NCI-H128 (cell line): ENCODE data around the gene INPP5A.
"Not testable (repeated sequence)": the region's sequence is repeated elsewhere in the genome, so short reads cannot be mapped to it uniquely, and the experiment has no call there.

Source experiments
- DNase-seq: peaks from one replicate; lab custom pipeline; 2025; ENCODE audit not compliant: unreplicated experiment; lab: John Stamatoyannopoulos, UW

INPP5A gene

DNA sequence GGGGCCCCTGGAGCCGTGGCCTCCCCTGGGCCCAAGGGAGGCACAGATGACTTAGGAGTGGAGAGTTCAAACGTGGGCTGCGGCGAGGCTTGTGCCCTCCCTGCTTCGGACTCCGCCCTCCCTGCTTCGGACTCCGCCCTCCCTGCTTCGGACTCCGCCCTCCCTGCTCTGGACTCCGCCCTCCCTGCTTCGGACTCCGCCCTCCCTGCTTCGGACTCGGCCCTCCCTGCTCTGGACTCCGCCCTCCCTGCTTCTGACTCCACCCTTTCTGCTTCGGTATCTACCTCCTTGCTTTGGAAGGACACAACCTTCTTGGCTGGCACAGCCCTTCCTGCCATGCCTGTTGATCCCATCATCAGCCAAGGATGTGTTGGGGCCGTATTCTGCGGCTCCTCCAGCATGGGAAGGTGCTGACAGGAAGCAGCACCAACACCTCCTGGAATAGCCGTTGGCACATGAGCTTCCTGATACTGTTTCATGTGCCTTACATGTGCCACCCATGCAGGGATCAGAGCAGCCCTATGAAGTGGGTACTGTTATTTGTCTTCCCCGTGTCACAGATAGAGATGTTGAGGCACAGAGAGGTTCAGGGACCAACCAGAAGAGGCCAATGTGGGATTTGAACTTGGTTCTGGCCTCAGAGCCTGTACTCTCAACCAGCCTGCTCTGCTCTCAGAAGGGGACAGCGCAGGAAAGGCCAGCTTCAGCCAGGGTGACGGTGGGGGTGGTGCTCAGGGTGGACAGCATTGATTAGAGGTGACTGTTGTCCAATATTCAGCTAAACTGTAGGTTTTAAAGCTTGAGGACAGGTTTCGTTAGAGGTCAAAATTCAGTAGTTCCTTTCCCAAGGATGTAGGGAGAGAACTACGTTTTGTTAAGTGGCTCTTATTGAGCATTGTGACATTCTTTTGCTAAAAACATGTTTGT lies 133.9 kb downstream of the INPP5A start:
- DNase-seq: no peak

DNA sequence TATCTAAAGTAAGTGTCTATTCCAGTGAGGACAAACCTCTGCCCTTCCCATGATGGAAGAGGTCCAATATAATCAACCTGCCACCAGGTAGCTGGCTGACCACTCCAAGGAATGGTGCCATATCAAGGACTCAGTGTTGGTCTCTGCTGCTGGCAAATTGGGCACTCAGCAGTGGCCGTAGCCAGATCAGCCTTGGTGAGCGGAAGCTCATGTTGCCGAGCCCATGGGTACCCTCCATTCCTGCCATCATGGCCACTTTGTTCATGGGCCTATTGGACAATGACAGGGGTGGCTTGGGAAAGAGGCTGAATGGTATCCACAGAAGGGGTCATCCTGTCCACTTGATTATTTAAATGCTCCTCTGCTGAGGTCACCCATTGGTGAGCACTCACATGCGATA lies 136.2 kb downstream of the INPP5A start:
- DNase-seq: not testable (repeated sequence)

DNA sequence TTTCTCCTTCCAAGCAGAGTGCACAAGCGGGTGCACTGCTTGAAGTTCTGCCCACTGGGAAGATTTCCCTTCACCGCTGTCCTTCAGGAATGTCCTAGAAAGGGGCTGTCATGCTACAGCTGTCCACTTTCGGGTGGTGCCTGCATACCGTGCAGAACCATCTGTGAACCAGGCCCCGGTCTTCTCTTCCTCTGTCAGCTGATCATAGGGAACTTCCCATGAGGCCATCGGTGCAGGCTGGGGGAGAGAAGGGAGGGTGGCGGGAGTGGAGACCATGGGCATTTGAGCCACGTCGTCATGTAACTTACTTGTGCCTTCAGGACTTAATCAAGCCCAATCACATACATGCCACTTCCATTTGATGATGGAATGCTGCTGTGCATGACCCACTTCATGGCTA lies 136.7 kb downstream of the INPP5A start:
- no peak for DNase-seq

DNA sequence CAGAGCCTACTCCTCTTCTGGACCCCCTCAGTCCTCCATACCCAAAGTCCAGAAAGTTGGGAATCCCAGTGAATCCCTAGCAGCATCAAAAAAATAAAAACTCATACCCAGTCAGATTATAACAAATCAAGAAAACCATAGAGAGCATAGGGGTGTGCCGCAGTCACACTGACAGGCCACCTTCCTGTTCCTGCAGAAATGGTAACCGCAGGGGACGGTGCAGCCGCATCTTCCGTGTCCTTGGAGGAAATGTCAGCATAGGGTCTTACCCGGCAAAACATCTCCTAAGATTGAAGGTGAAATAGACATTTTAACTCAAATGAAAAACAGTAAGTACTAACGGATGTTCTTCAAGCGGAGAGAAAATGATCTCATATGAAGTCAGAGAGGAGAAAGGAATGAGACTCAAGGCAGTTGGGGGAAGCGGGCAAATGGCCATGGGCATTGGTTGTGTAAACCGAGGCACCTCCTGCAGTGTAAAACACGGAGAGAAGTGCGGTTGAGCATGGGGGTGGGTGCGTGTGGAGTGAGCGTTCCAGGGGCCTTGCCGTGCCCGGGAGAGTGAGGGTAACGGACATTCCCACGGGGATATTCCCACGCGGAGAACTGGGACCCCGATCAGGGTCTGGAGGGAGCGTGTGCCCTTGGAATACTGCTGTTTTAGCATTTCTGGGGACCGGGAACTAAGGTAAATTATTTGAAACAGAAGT lies 137.6 kb downstream of the INPP5A start:
- no peak for DNase-seq

DNA sequence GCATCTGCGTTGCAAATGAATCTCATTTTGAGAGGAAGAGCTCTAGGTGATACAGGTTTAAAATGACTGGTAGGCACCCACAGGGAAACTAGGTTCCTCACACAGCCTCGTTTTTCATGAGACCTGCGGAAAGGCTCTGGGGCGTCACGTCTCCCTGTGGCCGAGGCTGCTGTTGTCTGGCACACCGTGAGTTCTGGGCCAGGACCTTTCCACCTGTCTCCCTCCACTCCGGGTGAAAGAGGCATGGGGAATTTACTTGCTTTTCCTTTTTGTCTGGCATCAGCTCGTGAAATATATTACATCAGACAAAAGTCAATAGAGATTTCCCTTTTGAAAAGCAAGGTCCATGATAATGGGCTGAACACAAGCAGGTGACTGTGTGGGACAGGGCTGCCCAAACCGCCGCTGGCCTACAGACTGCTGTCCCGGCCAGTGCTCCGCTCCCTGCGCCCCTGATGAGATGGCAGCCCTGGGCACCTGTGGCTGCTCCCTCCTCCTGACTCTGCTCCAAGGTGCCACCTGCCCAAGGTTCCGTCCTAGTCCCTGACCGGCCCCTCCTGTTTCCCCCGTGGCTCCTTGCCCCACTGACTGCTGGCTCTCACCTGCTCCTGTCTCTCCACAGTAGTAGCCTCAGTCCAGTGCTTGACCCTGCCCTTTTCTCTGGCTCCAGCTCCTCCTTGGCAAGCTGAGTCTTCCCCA lies 138.8 kb downstream of the INPP5A start:
- no peak for DNase-seq

DNA sequence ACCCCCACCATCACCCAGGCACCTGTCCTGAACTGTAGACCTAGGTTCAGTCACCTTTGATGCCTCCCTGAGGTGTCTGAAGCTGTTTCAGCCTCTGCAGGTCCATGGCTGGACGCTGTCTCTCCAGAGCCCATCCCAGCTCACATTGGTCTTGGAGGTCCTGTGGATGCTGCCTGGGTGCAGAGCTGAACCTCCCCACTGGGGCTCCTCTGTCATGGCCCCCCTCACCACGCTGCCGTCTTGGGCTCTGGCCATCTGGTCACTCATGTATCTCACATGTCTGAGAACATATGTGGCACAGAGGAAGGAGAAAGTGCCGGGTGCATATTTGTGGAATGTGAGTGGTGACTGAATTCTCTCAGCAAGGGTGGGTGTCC lies 139.5 kb downstream of the INPP5A start:
- DNase-seq: no peak

DNA sequence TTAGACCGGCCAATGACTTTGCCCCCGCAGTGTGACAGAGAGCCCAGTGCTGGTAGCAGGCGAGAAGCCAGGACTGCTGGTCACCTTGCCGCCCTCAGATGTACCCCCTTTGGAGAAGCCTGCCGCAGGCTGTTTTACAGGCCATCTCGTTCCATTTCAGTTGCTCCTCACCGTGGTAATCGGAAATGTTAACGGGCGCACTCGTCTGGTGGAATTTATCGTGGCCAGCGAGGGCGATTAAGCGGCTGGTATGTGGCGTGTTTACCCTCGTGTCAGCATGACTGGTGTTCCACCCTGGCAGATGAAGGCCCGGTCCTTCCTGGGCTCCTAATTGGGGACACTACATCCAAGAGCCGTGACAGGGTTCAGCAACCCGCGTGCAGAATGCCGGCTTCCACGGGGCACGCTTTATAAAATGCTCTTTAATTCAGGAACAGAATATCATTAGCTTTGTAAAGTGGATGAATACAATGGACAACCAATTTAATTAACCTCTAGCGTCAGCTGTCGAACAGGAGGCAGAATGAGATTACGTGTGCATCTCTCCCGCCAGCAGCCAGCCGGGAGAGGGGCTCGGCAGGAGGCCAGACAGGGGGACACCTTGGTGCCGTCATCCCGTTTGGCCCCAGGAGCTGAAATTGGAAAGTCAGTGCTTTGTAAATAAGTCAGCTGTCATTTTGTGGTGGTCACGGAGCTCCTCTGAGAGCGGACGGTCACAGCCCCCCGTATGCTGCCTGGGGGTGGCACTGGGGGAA lies 140.1 kb downstream of the INPP5A start:
- DNase-seq: no peak

DNA sequence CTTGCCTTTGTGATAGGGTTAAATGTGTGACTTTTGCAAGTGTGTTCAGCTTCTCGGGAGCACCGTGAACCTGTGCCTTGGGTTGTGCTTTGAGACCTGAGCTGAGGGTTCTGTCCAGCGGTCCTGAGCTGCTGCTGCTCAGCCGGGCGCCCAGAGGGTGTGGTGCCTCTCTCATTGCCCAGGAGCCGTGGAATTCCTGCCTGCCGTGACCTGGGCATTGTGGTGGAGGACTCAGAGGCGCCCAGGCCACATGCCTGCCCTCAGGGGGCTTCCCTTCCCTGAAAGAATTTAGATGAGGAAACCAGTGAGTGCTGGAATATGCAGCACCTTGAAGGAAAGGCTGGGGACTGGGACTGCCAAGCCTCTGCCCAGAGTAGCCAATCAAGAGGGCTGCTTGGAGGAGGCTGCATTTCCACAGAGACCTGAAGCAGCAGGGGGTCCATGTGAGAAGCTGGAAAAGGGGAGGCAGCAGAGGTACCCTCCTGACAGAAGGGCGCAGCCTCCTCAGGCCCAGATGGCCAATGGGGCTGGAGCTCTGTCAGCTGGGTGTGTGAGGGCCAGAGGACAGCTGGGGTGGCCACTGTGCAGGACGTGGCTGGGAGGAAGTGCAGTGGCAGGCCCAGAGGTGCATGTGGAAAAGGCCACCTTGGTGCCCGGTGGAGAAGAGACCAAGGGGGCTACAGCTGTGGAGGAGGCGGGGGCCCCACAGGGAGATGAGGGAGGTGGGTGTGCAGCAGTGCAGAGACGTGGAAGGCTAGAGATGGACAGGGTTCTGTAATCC lies 141.0 kb downstream of the INPP5A start:
- no peak for DNase-seq

DNA sequence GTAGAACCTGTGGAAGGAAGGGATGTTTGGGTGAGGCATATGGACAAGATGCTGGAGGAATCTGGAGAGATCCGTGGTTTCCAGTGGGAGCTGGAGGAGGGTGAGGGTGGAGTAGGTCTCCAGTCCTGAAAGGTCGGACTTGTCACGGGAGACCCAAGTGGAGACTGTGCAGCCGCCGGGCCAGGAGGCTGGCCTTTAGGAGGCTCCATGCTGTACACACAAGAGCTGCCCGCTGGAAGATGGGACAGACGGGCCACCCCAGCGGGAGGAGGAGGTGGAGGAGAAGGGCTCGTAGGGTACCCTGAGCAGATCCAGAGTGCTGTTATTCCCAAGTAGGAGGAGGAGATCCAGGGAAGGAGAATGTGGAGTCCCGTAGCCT lies 141.6 kb downstream of the INPP5A start:
- DNase-seq: no peak

DNA sequence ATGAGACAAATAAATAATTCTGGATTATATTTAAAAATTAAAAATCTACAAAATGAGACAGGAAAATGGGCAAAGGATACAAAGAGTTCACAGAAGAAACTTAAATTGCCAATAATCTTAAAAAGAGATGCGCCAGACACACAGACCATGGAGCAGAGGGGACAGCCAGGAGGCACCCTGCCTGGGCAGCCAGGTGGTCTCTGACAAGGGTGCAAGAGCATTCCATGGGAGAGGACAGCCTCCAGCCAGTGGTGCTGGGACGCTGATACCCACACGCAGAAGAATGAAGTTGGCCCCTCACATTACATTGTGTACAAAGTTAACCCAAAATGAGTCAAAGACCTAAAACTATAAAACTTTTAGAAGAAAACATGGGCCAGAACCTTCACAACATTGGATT lies 142.1 kb downstream of the INPP5A start:
- no peak for DNase-seq

DNA sequence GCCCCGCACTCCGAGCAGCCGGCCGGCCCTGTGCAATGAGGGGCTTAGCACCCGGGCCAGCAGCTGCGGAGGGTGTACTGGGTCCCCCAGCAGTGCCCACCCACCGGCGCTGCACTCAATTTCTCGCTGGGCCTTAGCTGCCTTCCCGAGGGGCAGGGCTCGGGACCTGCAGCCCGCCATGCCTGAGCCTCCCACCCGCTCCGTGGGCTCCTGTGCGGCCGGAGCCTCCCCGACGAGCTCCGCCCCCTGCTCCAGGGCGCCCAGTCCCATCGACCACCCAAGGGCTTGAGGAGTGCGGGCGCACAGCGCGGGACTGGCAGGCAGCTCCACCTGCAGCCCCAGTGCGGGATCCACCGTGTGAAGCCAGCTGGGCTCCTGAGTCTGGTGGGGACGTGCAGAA lies 143.2 kb downstream of the INPP5A start:
- DNase-seq: not testable (repeated sequence)

DNA sequence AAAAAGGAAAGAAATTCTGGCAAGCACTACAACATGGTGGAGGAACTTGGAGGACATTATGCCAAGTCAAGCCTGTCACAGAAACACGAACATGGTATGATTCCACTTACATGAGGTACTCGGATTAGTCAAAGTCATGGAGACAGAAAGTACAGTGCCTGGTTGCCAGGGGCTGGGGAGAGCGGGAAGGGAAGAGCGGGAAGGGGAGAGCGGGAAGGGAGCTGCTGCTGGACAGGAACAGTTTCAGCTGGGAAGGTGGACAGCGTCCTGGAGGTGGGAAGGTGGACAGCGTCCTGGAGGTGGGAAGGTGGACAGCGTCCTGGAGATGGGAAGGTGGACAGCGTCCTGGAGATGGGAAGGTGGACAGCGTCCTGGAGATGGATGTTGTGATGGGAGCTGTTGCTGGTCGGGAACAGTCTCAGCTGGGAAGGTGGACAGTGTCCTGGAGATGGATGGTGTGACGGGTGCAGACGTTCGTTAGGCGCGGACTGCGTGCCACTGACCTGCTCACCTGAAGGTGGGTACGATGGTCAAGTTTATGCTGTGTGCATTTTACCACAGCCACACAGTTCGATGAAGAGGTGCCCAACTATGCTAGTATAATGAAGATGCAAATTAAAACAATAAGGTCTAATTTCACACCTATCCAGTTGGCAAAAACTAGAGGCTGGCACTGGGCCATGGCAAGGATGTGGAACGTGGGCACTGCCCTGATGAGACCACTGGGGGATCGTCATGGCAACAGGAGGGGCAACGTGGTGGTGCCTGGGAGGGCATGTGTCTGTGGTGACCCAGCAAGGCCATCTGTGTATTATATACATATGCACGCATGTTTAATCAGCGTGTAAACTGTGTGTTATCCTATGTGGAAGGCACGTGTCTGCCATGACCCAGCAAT lies 144.5 kb downstream of the INPP5A start:
- no peak for DNase-seq

DNA sequence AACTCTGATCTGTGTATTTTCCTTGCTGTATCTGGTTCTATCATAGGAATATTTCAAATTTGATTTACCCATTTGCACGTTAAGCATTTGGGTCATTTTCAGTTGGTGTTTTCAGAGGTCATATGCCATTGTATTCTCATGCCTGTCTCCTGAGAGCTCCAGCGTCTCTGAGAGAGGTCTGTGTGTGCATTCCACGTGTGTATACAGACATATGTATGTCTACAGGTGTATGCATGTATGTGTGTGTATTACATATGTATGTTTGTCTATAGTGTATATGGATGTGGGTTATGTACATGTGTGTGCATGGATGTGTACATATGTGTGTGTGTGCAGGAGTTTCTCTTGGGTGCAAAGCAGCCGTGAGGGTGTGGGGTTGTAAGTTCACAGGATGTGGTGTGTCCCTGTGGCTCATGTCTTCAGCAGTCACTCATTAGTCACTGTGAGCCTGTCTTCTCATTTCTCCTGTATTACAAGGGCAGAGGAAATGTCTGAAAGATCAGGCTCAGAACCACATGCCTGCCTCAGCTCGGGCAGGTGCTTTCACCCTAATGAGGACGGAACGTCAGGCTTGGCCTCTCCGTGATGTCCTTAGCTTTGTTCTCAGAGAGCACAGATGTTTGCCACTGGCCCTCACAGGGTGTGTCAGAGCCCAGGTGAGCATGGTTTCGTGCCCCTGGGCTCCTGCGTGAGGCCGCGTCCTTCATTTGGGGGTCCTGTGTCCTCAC lies 146.7 kb downstream of the INPP5A start:
- DNase-seq: no peak

DNA sequence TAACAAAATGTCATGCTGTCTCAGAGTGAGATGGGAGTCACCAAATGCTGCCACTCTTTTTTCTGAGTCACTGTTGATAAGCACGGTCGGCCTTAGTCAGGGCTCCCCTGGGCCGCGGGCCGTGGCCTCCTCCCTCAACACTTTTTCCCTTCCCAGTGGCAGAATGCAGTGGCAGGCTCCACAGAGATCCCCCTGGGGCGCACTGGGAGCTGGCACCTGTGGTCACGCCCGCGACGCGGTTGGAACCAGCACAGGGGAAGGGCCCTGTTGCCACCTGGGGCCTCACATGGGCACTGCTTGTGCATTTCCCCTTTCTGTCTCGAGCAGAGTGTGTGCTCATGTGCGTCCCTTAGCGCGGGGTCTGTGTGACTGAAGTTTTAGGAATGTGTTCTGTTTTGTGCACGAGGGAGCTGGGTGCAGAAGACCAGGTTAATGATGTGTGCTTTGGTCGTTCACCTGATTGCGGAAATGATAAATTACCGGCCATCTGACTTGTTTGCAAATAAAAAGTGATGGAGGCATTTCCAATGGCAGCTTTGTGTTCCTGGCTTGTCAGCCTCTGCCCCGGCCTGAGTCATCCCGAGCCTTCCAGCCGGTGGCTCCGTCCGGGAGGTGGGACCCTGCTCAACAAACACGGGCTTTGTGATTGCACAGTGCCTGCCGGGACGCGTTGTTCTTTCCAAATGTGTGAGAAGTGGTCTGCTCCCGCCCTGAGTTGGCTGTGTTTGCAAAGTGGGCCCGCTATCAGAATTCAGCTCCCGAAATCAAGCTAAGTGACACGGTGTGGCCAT lies 147.7 kb downstream of the INPP5A start:
- DNase-seq: no peak

DNA sequence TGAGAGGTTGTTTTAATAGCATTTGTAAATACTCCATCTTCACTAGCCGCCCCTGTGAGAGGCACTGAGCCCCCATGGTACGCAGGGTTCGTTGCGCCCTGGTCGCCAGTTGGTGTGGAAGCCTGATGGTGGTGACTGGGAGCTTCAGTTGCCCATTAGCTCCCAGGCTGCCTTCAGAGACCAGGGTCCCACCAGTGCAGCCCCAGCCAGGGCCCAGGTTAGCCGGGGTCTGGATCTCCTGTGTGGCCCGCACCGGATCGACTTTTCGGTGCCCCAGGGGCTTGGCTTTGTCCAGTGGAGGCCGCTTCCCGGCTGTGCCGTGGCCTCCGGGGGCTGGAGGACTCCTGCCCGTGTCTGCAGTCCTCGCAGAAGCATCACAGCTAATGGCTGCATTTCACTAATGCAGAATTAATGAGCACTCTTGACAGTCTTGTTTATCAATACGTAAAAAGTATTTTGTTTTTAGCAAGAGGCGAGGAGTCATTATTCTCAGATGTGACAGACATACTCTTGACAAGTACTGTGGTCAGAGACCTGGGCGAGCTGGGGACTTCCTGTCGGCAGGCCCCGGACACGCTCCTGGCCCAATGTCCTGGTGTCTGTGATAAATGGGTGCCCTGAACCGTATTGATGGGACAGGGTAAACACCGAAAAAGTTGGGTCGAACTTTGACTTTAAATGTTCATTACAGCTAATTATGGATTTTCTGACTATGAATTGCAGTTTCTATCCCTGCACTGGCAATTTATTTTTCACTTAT lies 148.5 kb downstream of the INPP5A start:
- DNase-seq: no peak

DNA sequence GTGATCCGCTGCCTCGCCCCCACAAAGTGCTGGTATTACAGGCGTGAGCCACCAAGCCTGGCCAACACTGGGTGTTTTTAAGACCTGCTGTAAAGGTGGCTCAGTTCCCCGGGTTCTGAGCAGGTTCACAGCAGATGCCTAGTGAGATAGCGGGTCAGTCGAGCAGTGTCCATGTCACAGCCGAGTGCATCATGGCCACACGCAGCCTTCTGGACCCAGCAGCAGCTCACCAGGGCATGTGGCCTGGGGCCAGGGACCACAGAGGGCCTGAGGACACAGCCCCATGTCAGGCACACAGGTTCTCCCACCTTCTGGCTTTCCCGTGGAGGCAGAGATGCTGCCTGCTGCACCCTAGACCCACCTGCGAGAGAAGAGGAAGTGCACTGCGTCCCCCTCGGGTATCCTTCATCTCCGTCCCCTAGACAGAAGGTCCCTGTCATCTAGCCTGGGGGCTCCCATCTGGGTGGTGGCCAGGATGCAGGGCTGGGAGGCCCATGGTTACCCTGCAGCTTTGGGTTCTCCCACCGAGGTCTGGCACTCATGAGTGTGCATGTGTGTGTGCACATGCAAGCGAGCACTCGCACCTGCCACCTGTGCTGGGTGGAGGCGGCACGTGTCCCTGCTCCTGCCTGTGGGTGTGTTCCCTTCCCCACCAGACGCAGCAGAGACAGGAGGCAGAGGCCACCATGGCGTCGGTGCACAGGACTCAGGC lies 149.8 kb downstream of the INPP5A start:
- DNase-seq: no peak
